ENCODE data around the gene USP53.
"Not testable (repeated sequence)": the region's sequence is repeated elsewhere in the genome, so short reads cannot be mapped to it uniquely, and the experiment has no call there.

Gene USP53

GRCh38 chr4:119321921-119322687 is 109.6 kb downstream of the USP53 start, which contains the start of gene FABP2:
Gene FABP2, minus strand, starts transcription at chr4:119322138. Its CDS starts 36 bp downstream, at chr4:119322102.
- DNase-seq (ENCODE audit: low spot score) = no peak

GRCh38 chr4:119328695-119329094 is 116.2 kb downstream of the USP53 start:
- DNase-seq (ENCODE audit: low spot score) = no peak

GRCh38 chr4:119329835-119330620 is 117.5 kb downstream of the USP53 start:
- DNase-seq (ENCODE audit: low spot score) = no peak

- DNase-seq (ENCODE audit: low spot score) = not testable (repeated sequence)
These were observed 123.9 kb downstream of the USP53 start for GRCh38 chr4:119336332-119336979.

GRCh38 chr4:119337010-119337409 is 124.5 kb downstream of the USP53 start:
- DNase-seq (ENCODE audit: low spot score) = no peak

- not testable (repeated sequence) for DNase-seq (ENCODE audit: low spot score)
These were observed 127.4 kb downstream of the USP53 start for GRCh38 chr4:119339895-119340294.

- not testable (repeated sequence) for DNase-seq (ENCODE audit: low spot score)
These were observed 130.8 kb downstream of the USP53 start for GRCh38 chr4:119343293-119343692.

Measured in AG08395 (cell line).